ENCODE data around the gene TTC1. TPM values are rescaled to one million over a fixed set of nuclear protein-coding genes. Genes with fewer than 3 reads are reported as not detected.

The TTC1 gene
- total RNA-seq, 1 donor from 2014 or later = 94.2 TPM

GRCh38 chr5:160036243-160036642 lies 27.3 kb downstream of the TTC1 start:
- Histone ChIP-seq H3K27ac (replicated peaks) (peak overlapping the region; percentile 71), H3K4me1 (peaks cover 48% of the 10 kb centered on the region), H3K9me3 (replicated peaks) (no peaks in the 10 kb centered on the region), H3K27me3 (ENCODE audit: low read depth) (no peaks in the 10 kb centered on the region), H3K36me3 (peaks cover 55% of the 10 kb centered on the region), H3K4me3 (peak overlapping the region; percentile 49)
- no peak for DNase-seq
- TF ChIP-seq, protein P1, sequence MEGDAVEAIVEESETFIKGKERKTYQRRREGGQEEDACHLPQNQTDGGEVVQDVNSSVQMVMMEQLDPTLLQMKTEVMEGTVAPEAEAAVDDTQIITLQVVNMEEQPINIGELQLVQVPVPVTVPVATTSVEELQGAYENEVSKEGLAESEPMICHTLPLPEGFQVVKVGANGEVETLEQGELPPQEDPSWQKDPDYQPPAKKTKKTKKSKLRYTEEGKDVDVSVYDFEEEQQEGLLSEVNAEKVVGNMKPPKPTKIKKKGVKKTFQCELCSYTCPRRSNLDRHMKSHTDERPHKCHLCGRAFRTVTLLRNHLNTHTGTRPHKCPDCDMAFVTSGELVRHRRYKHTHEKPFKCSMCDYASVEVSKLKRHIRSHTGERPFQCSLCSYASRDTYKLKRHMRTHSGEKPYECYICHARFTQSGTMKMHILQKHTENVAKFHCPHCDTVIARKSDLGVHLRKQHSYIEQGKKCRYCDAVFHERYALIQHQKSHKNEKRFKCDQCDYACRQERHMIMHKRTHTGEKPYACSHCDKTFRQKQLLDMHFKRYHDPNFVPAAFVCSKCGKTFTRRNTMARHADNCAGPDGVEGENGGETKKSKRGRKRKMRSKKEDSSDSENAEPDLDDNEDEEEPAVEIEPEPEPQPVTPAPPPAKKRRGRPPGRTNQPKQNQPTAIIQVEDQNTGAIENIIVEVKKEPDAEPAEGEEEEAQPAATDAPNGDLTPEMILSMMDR (IDR thresholded peaks at IDR 0.05; ENCODE audit: borderline replicate concordance) = no peak
- intact Hi-C loops (cut with micrococcal nuclease) = no loop called here

GRCh38 chr5:160036884-160037283 lies 27.9 kb downstream of the TTC1 start:
- no peaks in the 10 kb centered on the region for H3K9me3 ChIP-seq (replicated peaks)
- H3K36me3 ChIP-seq = peaks cover 61% of the 10 kb centered on the region
- H3K27ac ChIP-seq (replicated peaks) = peak overlapping the region; percentile 71
- no peak for DNase-seq
- H3K4me1 ChIP-seq = peaks cover 42% of the 10 kb centered on the region
- intact Hi-C loops (cut with micrococcal nuclease) = no loop called here
- TF ChIP-seq, protein P1 (IDR thresholded peaks at IDR 0.05; ENCODE audit: borderline replicate concordance) = no peak
- H3K27me3 ChIP-seq (ENCODE audit: low read depth) = no peaks in the 10 kb centered on the region
- H3K4me3 ChIP-seq = peak overlapping the region; percentile 49

DNA sequence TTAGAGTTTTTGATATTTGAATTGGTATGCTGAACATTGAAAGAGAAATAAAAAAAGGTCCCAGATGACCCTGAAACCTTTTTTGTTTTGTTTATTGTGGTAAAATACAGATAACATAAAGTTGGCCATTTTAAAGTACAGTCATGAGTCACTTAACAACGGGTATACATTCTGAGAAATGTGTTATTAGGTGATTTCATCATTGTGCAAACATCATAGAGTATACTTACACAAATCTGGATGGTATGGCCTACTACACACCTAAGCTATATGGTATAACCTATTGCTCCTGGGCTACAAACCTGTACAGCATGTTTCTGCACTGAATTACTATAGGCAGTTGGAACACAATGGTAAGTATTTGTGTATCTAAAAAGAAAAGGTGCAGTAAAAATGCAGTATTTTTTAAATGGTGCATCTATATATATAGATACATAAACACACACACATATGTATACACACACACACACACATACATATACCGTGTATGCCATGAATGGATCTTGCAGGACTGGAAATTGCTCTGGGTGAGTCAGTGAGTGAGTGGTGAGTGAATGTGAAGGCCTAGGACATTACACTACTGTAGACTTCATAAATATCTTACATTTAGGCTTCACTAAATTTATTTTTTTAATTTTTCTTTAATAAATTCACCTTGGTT lies 31.0 kb downstream of the TTC1 start:
- intact Hi-C loops (cut with micrococcal nuclease) = no loop called here
- Histone ChIP-seq H3K36me3 (peaks cover 84% of the 10 kb centered on the region), H3K27me3 (ENCODE audit: low read depth) (no peaks in the 10 kb centered on the region), H3K4me3 (no peak overlapping the region), H3K27ac (replicated peaks) (no peak overlapping the region), H3K4me1 (peaks cover 31% of the 10 kb centered on the region), H3K9me3 (replicated peaks) (no peaks in the 10 kb centered on the region)
- DNase-seq = no peak
- TF ChIP-seq, protein P1 (IDR thresholded peaks at IDR 0.05; ENCODE audit: borderline replicate concordance) = no peak

- H3K9me3 ChIP-seq (replicated peaks) = no peaks in the 10 kb centered on the region
- H3K36me3 ChIP-seq = peaks cover 79% of the 10 kb centered on the region
- no peak overlapping the region for H3K4me3 ChIP-seq
- H3K27ac ChIP-seq (replicated peaks) = no peak overlapping the region
- intact Hi-C loops (cut with micrococcal nuclease) = no loop called here
- peaks cover 28% of the 10 kb centered on the region for H3K4me1 ChIP-seq
- no peaks in the 10 kb centered on the region for H3K27me3 ChIP-seq (ENCODE audit: low read depth)
- TF ChIP-seq, protein P1 (IDR thresholded peaks at IDR 0.05; ENCODE audit: borderline replicate concordance) = no peak
- DNase-seq = no peak
These were observed 31.5 kb downstream of the TTC1 start for GRCh38 chr5:160040471-160040835.

DNA sequence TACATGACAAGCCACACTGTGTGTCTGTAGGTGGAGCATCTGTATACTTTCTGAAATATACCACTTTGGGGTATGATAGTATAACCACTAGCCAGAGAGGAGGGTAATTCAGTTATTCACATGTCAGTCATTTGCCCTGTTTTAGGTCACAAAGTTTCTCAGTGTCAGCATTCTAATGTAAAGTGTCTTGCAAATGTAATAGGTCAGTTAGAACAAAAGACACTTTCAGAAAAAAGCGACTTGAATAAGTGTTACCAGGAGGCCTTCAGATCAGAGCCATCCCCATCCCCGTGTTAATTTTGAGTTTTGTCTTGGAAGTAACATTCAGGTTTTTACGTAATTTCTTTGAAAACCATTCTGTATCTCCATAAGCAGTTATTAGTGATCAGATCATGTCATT lies 33.7 kb downstream of the TTC1 start:
- intact Hi-C loops (cut with micrococcal nuclease) = no loop called here

More for the DNA sequence above, 33.7 kb downstream of the TTC1 start:
- Histone ChIP-seq H3K4me3 (no peak overlapping the region), H3K27me3 (ENCODE audit: low read depth) (no peaks in the 10 kb centered on the region), H3K27ac (replicated peaks) (no peak overlapping the region), H3K36me3 (peaks cover 79% of the 10 kb centered on the region), H3K9me3 (replicated peaks) (no peaks in the 10 kb centered on the region), H3K4me1 (peaks cover 24% of the 10 kb centered on the region)
- TF ChIP-seq, protein P1 (IDR thresholded peaks at IDR 0.05; ENCODE audit: borderline replicate concordance) = no peak
- no peak for DNase-seq
